Neuronal stem cell (in vitro differentiated cells): Measurements from ENCODE around the gene GINS2.

Experiments
- DNase-seq: peaks from one replicate; pipeline ENCODE4 v3.0.0-alpha.2; 2013; ENCODE audit warnings: low spot score
- H2AFZ ChIP-seq: one replicate; pipeline ENCODE4 v1.6.1; 2013; ENCODE audit warnings: mild to moderate bottlenecking, low read length, inconsistent platforms
- H2AK5ac ChIP-seq: 2 replicates; pipeline ENCODE4 v1.6.1; 2013; ENCODE audit warnings: low read depth, mild to moderate bottlenecking, inconsistent platforms, low read length, moderate library complexity, mixed read lengths
- H2BK120ac ChIP-seq: 2 replicates; pipeline ENCODE4 v1.6.1; 2013; ENCODE audit warnings: low read depth, mild to moderate bottlenecking, inconsistent platforms, low read length, moderate library complexity, mixed read lengths
- H2BK12ac ChIP-seq: one replicate; pipeline ENCODE4 v1.6.1; 2013; ENCODE audit warnings: low read length, inconsistent platforms
- H2BK15ac ChIP-seq: 2 replicates; pipeline ENCODE4 v1.6.1; 2013; ENCODE audit warnings: mild to moderate bottlenecking, low read length, inconsistent platforms, mixed read lengths
- H2BK5ac ChIP-seq: one replicate; pipeline ENCODE4 v1.6.1; 2013; ENCODE audit warnings: inconsistent platforms, mild to moderate bottlenecking, low read length, moderate library complexity
- H3K14ac ChIP-seq: one replicate; pipeline ENCODE4 v1.6.1; 2013; ENCODE audit warnings: low read length, inconsistent platforms
- H3K18ac ChIP-seq: 2 replicates; pipeline ENCODE4 v1.6.1; 2013; ENCODE audit warnings: low read length, inconsistent platforms
- H3K23ac ChIP-seq: 2 replicates; pipeline ENCODE4 v1.6.1; 2013; ENCODE audit warnings: low read depth, mild to moderate bottlenecking, mixed read lengths, low read length, inconsistent platforms; ENCODE audit not compliant: poor library complexity
- H3K27ac ChIP-seq: replicated peaks from 3 replicates; pipeline ENCODE4 v1.5.1; 2013; ENCODE audit warnings: low read length, inconsistent platforms
- H3K27me3 ChIP-seq, 3 experiments: 2 replicates each; pipeline ENCODE4 v1.6.1; 2013; ENCODE audit warnings: low read length in 3 of 3, mild to moderate bottlenecking in 2 of 3, inconsistent platforms in 1 of 3, low read depth in 1 of 3, mixed read lengths in 1 of 3, moderate library complexity in 1 of 3; ENCODE audit not compliant: control insufficient read depth in 3 of 3, insufficient read depth in 3 of 3
- H3K36me3 ChIP-seq, 2 donors: replicated peaks in 1 of 2; 2 replicates each; pipeline ENCODE4 v1.6.1; 2013; ENCODE audit warnings: low read length in 2 of 2; ENCODE audit not compliant: control insufficient read depth in 2 of 2, insufficient read depth in 2 of 2
- H3K4ac ChIP-seq: 2 replicates; pipeline ENCODE4 v1.6.1; 2013; ENCODE audit warnings: inconsistent platforms, mild to moderate bottlenecking, low read length, moderate library complexity
- H3K4me1 ChIP-seq, 2 donors: 1 replicate in 1 of 2; 2 replicates in 1 of 2; pipeline ENCODE4 v1.6.1; 2013; ENCODE audit warnings: low read length in 2 of 2, low read depth in 1 of 2; ENCODE audit not compliant: control insufficient read depth in 2 of 2, insufficient read depth in 1 of 2
- H3K4me2 ChIP-seq: one replicate; pipeline ENCODE4 v1.6.1; 2013; ENCODE audit warnings: mild to moderate bottlenecking, low read length, inconsistent platforms; ENCODE audit not compliant: insufficient read depth, poor library complexity, severe bottlenecking
- H3K4me3 ChIP-seq, 2 donors: 2 replicates each; pipeline ENCODE4 v1.5.1; 2013; ENCODE audit warnings: low read length in 2 of 2, mild to moderate bottlenecking in 2 of 2, inconsistent platforms in 1 of 2, moderate library complexity in 1 of 2
- H3K79me1 ChIP-seq: one replicate; pipeline ENCODE4 v1.6.1; 2013; ENCODE audit warnings: low read depth, mild to moderate bottlenecking, inconsistent platforms, low read length, moderate library complexity
- H3K9ac ChIP-seq: one replicate; pipeline ENCODE4 v1.6.1; 2013; ENCODE audit warnings: mild to moderate bottlenecking, low read depth, low read length, inconsistent platforms; ENCODE audit not compliant: poor library complexity
- H3K9me3 ChIP-seq, 2 donors: replicated peaks in 1 of 2; 2 replicates each; pipeline versions ENCODE3 to v1.6.1; 2013; ENCODE audit warnings: low read length in 2 of 2, mild to moderate bottlenecking in 2 of 2, inconsistent platforms in 1 of 2, low read depth in 1 of 2, mixed read lengths in 1 of 2, moderate library complexity in 1 of 2; ENCODE audit not compliant: control insufficient read depth in 2 of 2, insufficient read depth in 1 of 2
- H4K8ac ChIP-seq: one replicate; pipeline ENCODE4 v1.6.1; 2013; ENCODE audit warnings: low read depth, mild to moderate bottlenecking, inconsistent platforms, low read length, moderate library complexity
- H4K91ac ChIP-seq: one replicate; pipeline ENCODE4 v1.6.1; 2013; ENCODE audit warnings: low read length, low read depth, mild to moderate bottlenecking, inconsistent platforms; ENCODE audit not compliant: poor library complexity
- WGBS, 2 donors: extraction: QIAGEN DNeasy Blood & Tissue Kit; methylation state at CpG; one replicate each; pipeline ENCODE4 v1.1.7; 2013; ENCODE audit warnings: missing lambda C conversion rate in 2 of 2, mixed read lengths in 1 of 2; ENCODE audit not compliant: insufficient read length in 2 of 2, insufficient replicate concordance in 1 of 2; ENCODE audit errors: extremely low coverage in 2 of 2; 5-methylcytosine and 5-hydroxymethylcytosine counted together

Gene GINS2

GRCh38 chr16:85730186-85730465 is 41.4 kb upstream of the GINS2 start:
- Histone ChIP-seq H3K36me3 (no peaks in the 10 kb centered on the region), H2BK120ac (no peak overlapping the region), H2AK5ac (no peak overlapping the region), H3K9me3 (no peaks in the 10 kb centered on the region), H3K9ac (no peak overlapping the region), H3K4ac (no peak overlapping the region), H4K8ac (no peak overlapping the region), H3K4me3 (no peak overlapping the region), H4K91ac (no peak overlapping the region), H3K4me1 (peaks cover 9 to 13% of the 10 kb centered on the region in 2 donors), H3K79me1 (no peaks in the 10 kb centered on the region), H3K23ac (no peak overlapping the region), H2BK15ac (no peak overlapping the region), H2AFZ (no peak overlapping the region), H2BK12ac (no peak overlapping the region), H3K27ac (no peak overlapping the region), H3K14ac (no peak overlapping the region), H3K18ac (no peak overlapping the region), H3K4me2 (no peak overlapping the region), H2BK5ac (no peak overlapping the region), H3K27me3 (no peaks in the 10 kb centered on the region)
- WGBS, 2 donors = no CpG with 5 or more reads among the region's 5 CpGs
- DNase-seq = no peak

- no peak overlapping the region for H3K23ac ChIP-seq
- H3K27ac ChIP-seq = no peak overlapping the region
- H3K18ac ChIP-seq = peak overlapping the region; percentile 84
- no peak overlapping the region for H2BK5ac ChIP-seq
- H3K27me3 ChIP-seq = no peaks in the 10 kb centered on the region
- peaks cover 8 to 13% of the 10 kb centered on the region in 2 donors for H3K4me1 ChIP-seq
- no peaks in the 10 kb centered on the region for H3K9me3 ChIP-seq
- no peak overlapping the region for H3K4ac ChIP-seq
- H3K4me3 ChIP-seq = no peak overlapping the region
- WGBS, 2 donors = no CpG with 5 or more reads among the region's 16 CpGs
- no peaks in the 10 kb centered on the region for H3K36me3 ChIP-seq
- H2AK5ac ChIP-seq = peak overlapping the region; percentile 89
- H2AFZ ChIP-seq = peak overlapping the region; percentile 44
- H2BK12ac ChIP-seq = peak overlapping the region; percentile 17
- no peak overlapping the region for H3K9ac ChIP-seq
- H4K8ac ChIP-seq = no peak overlapping the region
- no peak overlapping the region for H3K4me2 ChIP-seq
- H2BK120ac ChIP-seq = no peak overlapping the region
- no peaks in the 10 kb centered on the region for H3K79me1 ChIP-seq
- H2BK15ac ChIP-seq = peak overlapping the region; percentile 73
- H4K91ac ChIP-seq = no peak overlapping the region
- no peak overlapping the region for H3K14ac ChIP-seq
- no peak for DNase-seq
Measured at GRCh38 chr16:85729452-85730185, 40.9 kb upstream of the GINS2 start.

GRCh38 chr16:85728879-85729278 is 40.1 kb upstream of the GINS2 start:
- no peak overlapping the region for H3K27ac ChIP-seq
- H4K91ac ChIP-seq = peak overlapping the region; percentile 58
- no peak overlapping the region for H2BK120ac ChIP-seq
- H3K4ac ChIP-seq = no peak overlapping the region
- no peak overlapping the region for H3K14ac ChIP-seq
- no peaks in the 10 kb centered on the region for H3K79me1 ChIP-seq
- no peaks in the 10 kb centered on the region for H3K9me3 ChIP-seq
- no peak overlapping the region for H2BK5ac ChIP-seq
- no peak overlapping the region for H2AFZ ChIP-seq
- no peak overlapping the region for H2BK12ac ChIP-seq
- peak overlapping the region; percentile 15 for H3K18ac ChIP-seq
- peaks cover 4 to 7% of the 10 kb centered on the region in 2 donors for H3K4me1 ChIP-seq
- no peaks in the 10 kb centered on the region for H3K27me3 ChIP-seq
- H3K4me3 ChIP-seq = no peak overlapping the region
- no CpG with 5 or more reads among the region's 7 CpGs for WGBS, 2 donors
- DNase-seq = no peak
- no peaks in the 10 kb centered on the region for H3K36me3 ChIP-seq
- H3K9ac ChIP-seq = peak overlapping the region; percentile 7
- no peak overlapping the region for H3K4me2 ChIP-seq
- peak overlapping the region; percentile 73 for H2BK15ac ChIP-seq
- H4K8ac ChIP-seq = no peak overlapping the region
- peak overlapping the region; percentile 35 for H3K23ac ChIP-seq
- peak overlapping the region; percentile 89 for H2AK5ac ChIP-seq

- no CpG with 5 or more reads among the region's 12 CpGs for WGBS, 2 donors
Measured at GRCh38 chr16:85724936-85725335, 36.2 kb upstream of the GINS2 start.

More at GRCh38 chr16:85724936-85725335, 36.2 kb upstream of the GINS2 start:
- Histone ChIP-seq H2BK120ac (peak overlapping the region; percentile 29), H2AK5ac (no peak overlapping the region), H2BK12ac (no peak overlapping the region), H3K4me2 (no peak overlapping the region), H3K9me3 (no peaks in the 10 kb centered on the region), H3K23ac (no peak overlapping the region), H3K4ac (no peak overlapping the region), H3K9ac (no peak overlapping the region), H4K91ac (no peak overlapping the region), H3K4me3 (no peak overlapping the region), H3K14ac (no peak overlapping the region), H3K79me1 (no peaks in the 10 kb centered on the region), H3K36me3 (no peaks in the 10 kb centered on the region), H2BK15ac (no peak overlapping the region), H3K27me3 (no peaks in the 10 kb centered on the region), H3K27ac (no peak overlapping the region), H2AFZ (no peak overlapping the region), H4K8ac (no peak overlapping the region), H3K4me1 (peaks cover 12 to 14% of the 10 kb centered on the region in 2 donors), H2BK5ac (no peak overlapping the region), H3K18ac (no peak overlapping the region)
- DNase-seq = no peak
